HEK293T (cell line): ENCODE measurements around the gene STT3B.

Source experiments
- CTCF ChIA-PET: fragments of 350-600 bp; formaldehyde crosslinking; extraction: SDS; loops from one replicate; lab custom pipeline; 2021; ENCODE audit warnings: antibody characterized with exemption, inconsistent platforms; lab: Yijun Ruan, JAX
- POLR2A ChIA-PET: fragments of 350-600 bp; formaldehyde crosslinking; extraction: SDS; loops from one replicate; lab custom pipeline; 2020; ENCODE audit warnings: antibody characterized with exemption, inconsistent platforms; lab: Yijun Ruan, JAX
- DNase-seq: peaks from one replicate; pipeline ENCODE4 v3.0.0; 2012; ENCODE audit warnings: mixed read lengths; ENCODE audit errors: extremely low spot score
- ARNT ChIP-seq: fragments of 450-650 bp; IDR thresholded peaks from 2 replicates; pipeline ENCODE4 v1.6.1; 2017; ENCODE audit warnings: mild to moderate bottlenecking
- BHLHE40 ChIP-seq: fragments of 450-650 bp; IDR thresholded peaks from 2 replicates; pipeline ENCODE4 v1.6.1; 2016; ENCODE audit warnings: mild to moderate bottlenecking, moderate library complexity, borderline replicate concordance
- CTBP1 ChIP-seq: fragments of 450-650 bp; IDR thresholded peaks from 2 replicates; pipeline ENCODE4 v1.6.1; 2016; ENCODE audit warnings: borderline replicate concordance
- ELF4 ChIP-seq: fragments of 450-650 bp; IDR thresholded peaks from 2 replicates; pipeline ENCODE4 v1.6.1; 2017; ENCODE audit warnings: antibody characterized with exemption
- FOXA1 ChIP-seq: fragments of 450-650 bp; IDR thresholded peaks from 2 replicates; pipeline ENCODE4 v1.6.1; 2016; ENCODE audit warnings: mild to moderate bottlenecking
- FOXK2 ChIP-seq: fragments of 450-650 bp; IDR thresholded peaks from 2 replicates; pipeline ENCODE4 v1.6.1; 2016; ENCODE audit warnings: mild to moderate bottlenecking
- FOXM1 ChIP-seq: fragments of 450-650 bp; IDR thresholded peaks from 2 replicates; pipeline ENCODE4 v1.6.1; 2017; ENCODE audit warnings: mild to moderate bottlenecking, borderline replicate concordance
- HDGF ChIP-seq: fragments of 450-650 bp; IDR thresholded peaks from 2 replicates; pipeline ENCODE4 v1.6.1; 2017; ENCODE audit warnings: antibody characterized with exemption, borderline replicate concordance
- L3MBTL2 ChIP-seq: fragments of 450-650 bp; conservative IDR thresholded peaks from 2 replicates; pipeline ENCODE4 v1.6.1; 2016; ENCODE audit warnings: mild to moderate bottlenecking
- LEF1 ChIP-seq: fragments of 450-650 bp; IDR thresholded peaks from 2 replicates; pipeline ENCODE4 v1.6.1; 2017; ENCODE audit warnings: mild to moderate bottlenecking, borderline replicate concordance
- NFRKB ChIP-seq: fragments of 450-650 bp; IDR thresholded peaks from 2 replicates; pipeline ENCODE4 v1.6.1; 2016; ENCODE audit warnings: mild to moderate bottlenecking, moderate library complexity
- PKNOX1 ChIP-seq: fragments of 450-650 bp; IDR thresholded peaks from 2 replicates; pipeline ENCODE4 v1.6.1; 2016
- SP1 ChIP-seq: fragments of 450-650 bp; IDR thresholded peaks from 2 replicates; pipeline ENCODE4 v1.6.1; 2017
- SUZ12 ChIP-seq: fragments of 450-650 bp; IDR thresholded peaks from 2 replicates; pipeline ENCODE4 v1.6.1; 2016; ENCODE audit warnings: mild to moderate bottlenecking
- TARDBP ChIP-seq: fragments of 450-650 bp; IDR thresholded peaks from 2 replicates; pipeline ENCODE4 v1.6.1; 2016
- ZNF384 ChIP-seq: fragments of 450-650 bp; IDR thresholded peaks from 2 replicates; pipeline ENCODE4 v1.6.1; 2016

Gene STT3B

GRCh38 chr3:31546725-31547124 is 14.0 kb downstream of the STT3B start:
- POLR2A ChIA-PET, result interaction anchor here (1.1 to 3.3 kb wide), 2 partner anchors 14 kb away, joined by 6 to 41 read pairs; partner anchors contain the start of gene STT3B
- CTCF ChIA-PET, result interaction anchor here (0.6 to 1.3 kb wide), 3 partner anchors 20 to 966 kb away, joined by 3 read pairs; no protein-coding TSS in a partner anchor
- no peak for DNase-seq
- TF ChIP-seq ELF4 (no peak), PKNOX1 (no peak), FOXK2 (no peak), TARDBP (no peak), LEF1 (no peak), SP1 (no peak), BHLHE40 (no peak), CTBP1 (no peak), FOXA1 (no peak), ARNT (no peak), FOXM1 (no peak)

- DNase-seq, result no peak
- TF ChIP-seq FOXK2, result no peak
- no peak for TF ChIP-seq PKNOX1
- TF ChIP-seq LEF1, result no peak
- no peak for TF ChIP-seq FOXA1
- no peak for TF ChIP-seq FOXM1
- TF ChIP-seq HDGF, result no peak
- no peak for TF ChIP-seq NFRKB
- no peak for TF ChIP-seq TARDBP
- no peak for TF ChIP-seq ARNT
- TF ChIP-seq ZNF384, result no peak; the same call in 1 of the 2 replicates
- no peak for TF ChIP-seq ELF4
- no peak for TF ChIP-seq CTBP1
- TF ChIP-seq SP1, result no peak
- TF ChIP-seq L3MBTL2, result no peak
- no peak for TF ChIP-seq SUZ12
- TF ChIP-seq BHLHE40, result no peak
- POLR2A ChIA-PET, result interaction anchor here (1.0 kb wide), 1 partner anchor 18 kb away, joined by 3 read pairs; the partner anchor contains the start of gene STT3B
- CTCF ChIA-PET, result interaction anchor here (0.9 kb wide), 1 partner anchor 18 kb away, joined by 4 read pairs; the partner anchor contains the start of gene STT3B
These were observed 17.9 kb downstream of the STT3B start for GRCh38 chr3:31550452-31551251.

DNA sequence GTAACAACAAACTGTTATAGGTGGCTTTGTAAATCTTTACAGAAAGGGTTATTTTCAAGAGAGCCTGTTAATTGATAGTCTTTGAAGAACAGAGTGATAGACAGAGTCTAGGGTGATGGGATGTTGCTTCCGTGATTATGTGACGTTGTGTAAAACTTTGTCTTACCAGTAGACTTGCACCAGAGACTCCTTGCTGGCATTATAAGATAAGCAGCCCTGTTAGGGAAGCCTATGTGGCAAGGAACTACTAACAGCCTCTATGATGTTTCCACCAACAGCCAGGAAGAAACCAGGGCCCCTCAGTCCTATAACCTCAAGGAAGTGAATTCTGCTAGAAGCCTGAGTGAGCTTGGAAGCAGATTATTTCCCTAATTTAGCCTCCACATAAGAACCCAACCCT is 18.9 kb downstream of the STT3B start:
- TF ChIP-seq FOXK2 (no peak), FOXA1 (no peak), L3MBTL2 (no peak), ZNF384 (no peak), LEF1 (no peak), ELF4 (no peak), CTBP1 (no peak)
- ChIA-PET CTCF (no interaction called here), POLR2A (no interaction called here)
- no peak for DNase-seq

DNA sequence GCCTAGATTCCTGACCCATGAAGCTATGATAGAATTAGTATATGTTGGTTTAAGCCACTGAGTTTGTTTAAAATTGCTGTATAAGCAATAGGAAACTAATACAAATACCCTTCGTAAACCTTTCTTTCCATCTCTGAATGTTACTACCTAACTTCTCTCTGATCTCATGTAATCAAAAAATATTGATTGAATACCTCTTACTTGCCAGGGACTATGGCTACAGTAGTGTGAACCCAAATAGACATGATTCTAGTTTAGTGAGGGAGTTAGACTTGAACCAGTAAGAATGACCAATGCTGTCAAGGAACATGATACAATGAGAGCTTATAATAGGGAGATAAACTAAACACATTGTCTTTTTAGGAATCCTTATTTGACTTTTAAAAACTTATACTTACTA is 19.4 kb downstream of the STT3B start:
- no peak for DNase-seq
- POLR2A ChIA-PET, result no interaction called here
- TF ChIP-seq FOXM1 (no peak), HDGF (no peak), NFRKB (no peak)
- CTCF ChIA-PET, result no interaction called here

GRCh38 chr3:31553258-31553657 is 20.5 kb downstream of the STT3B start:
- CTCF ChIA-PET, result no interaction called here
- no peak for TF ChIP-seq FOXM1
- POLR2A ChIA-PET, result interaction anchor here (2.0 kb wide), 1 partner anchor 21 kb away, joined by 11 read pairs; the partner anchor contains the start of gene STT3B
- no peak for DNase-seq

DNA sequence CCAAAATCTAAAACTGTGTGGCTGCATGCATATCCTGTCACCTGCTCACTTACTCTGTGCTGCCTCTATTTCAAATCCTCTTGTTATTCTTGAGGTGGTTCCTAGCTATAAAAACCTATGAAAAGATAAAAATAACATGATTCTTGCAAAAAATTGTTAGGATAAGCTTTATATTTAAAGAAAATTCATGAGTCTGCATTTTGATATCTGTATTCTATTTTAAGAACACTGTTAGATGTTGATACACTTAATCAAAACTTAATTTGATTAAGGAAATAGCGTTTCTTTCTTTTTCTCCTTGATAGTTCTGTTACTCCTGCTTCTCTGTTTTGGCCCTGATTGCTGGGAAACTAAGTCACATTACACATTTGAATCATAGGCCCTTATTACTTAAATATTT is 22.5 kb downstream of the STT3B start:
- ChIA-PET CTCF (no interaction called here), POLR2A (interaction anchor here (2.0 kb wide), 1 partner anchor 23 kb away, joined by 11 read pairs; the partner anchor contains the start of gene STT3B)
- no peak for TF ChIP-seq SP1
- no peak for TF ChIP-seq FOXK2
- TF ChIP-seq ELF4, result no peak
- TF ChIP-seq SUZ12, result no peak
- TF ChIP-seq CTBP1, result no peak
- TF ChIP-seq FOXM1, result no peak
- TF ChIP-seq L3MBTL2, result no peak
- TF ChIP-seq ZNF384, result no peak
- no peak for TF ChIP-seq LEF1
- TF ChIP-seq BHLHE40, result no peak
- no peak for TF ChIP-seq NFRKB
- no peak for TF ChIP-seq PKNOX1
- DNase-seq, result no peak
